Activated CD4-positive, CD25-positive, alpha-beta regulatory T cell treated with anti-CD3 and anti-CD28 coated beads, Interleukin-2, amount 50 U/mL, for 72 hours (primary cell): Measurements from ENCODE around the gene ATRAID.

Experiments
- DNase-seq: peaks from one replicate; pipeline ENCODE4 v3.0.0; 2021

The ATRAID gene

GRCh38 chr2:27255187-27255586, 43.3 kb downstream of the ATRAID start:
- DNase-seq = no peak

GRCh38 chr2:27255660-27256059, 43.8 kb downstream of the ATRAID start:
- DNase-seq = no peak

DNA sequence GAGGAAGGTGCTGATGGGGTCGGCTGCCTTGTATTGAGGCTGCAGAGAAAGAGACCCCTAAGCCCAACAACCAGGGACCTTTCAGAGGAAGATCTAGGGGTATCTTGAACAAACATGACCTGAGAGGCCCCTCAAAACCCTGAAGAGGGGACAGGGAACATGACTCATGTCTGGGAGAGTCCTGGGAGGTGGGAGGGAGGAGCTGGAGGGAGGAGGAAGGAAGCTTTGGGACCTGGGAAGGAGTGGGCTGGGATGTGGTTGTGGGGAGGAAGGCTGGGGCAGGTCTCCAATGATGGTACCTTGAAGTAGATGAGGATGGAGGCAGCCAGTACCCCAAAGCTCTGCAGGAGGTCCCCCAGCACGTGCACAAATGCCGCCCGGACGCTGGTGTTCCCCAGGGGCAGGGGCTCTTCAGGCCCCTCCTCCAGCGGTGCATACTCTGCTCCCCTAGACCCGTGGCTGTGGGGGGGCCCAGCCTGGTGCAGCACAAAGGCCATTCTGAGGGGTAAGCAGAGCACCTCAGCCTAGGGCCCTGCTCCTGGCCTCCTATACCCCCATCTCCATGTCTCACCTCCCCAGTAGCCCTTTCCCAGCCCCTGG, 45.1 kb downstream of the ATRAID start:
- no peak for DNase-seq

- no peak for DNase-seq
These were observed 46.2 kb downstream of the ATRAID start for GRCh38 chr2:27258051-27258450.

GRCh38 chr2:27261241-27261925, 49.5 kb downstream of the ATRAID start:
- no peak for DNase-seq

DNA sequence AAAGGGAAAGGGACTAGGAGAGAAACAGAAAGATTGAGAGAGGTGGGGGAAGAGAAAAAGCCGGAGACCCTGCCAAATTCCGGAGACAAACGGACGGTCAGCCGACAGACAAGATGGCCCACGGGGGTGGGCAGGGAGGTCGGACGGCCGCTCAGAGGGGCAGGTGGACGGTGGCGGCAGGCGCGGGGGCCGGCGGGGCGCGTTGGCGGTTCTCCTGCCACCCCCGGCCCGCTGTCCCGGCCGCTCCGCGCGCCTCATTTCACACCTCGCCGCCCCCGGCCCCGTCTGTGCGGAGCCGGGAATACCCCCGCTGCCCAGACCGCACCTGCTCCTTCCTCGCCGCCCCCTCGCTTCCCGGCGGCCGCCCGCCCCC, 50.1 kb downstream of the ATRAID start:
- DNase-seq = no peak

DNA sequence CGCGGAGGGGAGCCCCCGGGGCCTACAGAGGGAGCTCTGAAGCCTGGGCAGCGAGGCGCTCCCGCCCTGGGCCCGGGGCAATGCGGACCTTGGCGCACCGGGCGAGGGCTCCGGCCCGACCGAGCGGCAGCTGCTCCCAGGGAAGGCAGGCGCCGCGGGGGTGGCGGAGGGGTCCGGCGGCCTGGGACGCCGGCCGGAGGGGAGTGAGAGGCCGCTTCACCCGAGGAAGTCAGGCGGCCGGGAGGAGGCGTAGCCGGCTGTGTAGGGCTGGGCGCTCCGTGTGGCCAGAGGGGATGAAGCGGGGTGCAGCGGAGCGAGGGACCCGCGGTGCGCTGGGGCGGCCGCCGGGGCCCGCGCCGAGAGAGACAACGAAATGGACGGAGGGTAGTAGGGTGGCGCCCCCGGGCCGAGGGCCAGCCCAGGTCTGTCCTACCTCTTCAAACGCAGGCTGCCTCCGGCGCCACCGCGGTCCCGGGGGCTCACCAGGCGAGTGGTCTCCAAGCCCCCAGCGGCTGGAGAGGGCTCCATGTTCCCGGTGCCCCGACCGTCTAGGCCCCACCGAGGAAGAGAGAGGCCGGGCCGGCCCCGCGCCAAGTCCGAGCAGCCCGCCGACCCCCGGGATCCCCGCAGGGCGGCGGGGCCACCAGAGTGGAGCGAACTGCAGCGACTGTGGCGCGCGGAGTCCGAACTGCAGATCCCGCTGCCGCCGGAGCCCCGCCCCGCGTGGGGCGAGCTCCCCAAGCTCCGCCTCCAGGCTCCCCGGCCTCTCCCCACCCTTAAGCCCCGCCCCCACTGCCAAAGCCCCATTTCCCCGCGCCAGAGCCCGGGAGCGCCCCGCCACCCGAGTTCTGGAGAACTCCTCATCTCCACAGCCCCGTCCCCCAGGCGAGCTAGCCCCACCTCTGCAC, 50.8 kb downstream of the ATRAID start, which contains the start of gene SLC30A3:
TSS of gene SLC30A3 (minus strand) at position 669 of the 908 bp plus-strand sequence. CDS start at position 528, 141 bp downstream.
- DNase-seq = peak; percentile 53

DNA sequence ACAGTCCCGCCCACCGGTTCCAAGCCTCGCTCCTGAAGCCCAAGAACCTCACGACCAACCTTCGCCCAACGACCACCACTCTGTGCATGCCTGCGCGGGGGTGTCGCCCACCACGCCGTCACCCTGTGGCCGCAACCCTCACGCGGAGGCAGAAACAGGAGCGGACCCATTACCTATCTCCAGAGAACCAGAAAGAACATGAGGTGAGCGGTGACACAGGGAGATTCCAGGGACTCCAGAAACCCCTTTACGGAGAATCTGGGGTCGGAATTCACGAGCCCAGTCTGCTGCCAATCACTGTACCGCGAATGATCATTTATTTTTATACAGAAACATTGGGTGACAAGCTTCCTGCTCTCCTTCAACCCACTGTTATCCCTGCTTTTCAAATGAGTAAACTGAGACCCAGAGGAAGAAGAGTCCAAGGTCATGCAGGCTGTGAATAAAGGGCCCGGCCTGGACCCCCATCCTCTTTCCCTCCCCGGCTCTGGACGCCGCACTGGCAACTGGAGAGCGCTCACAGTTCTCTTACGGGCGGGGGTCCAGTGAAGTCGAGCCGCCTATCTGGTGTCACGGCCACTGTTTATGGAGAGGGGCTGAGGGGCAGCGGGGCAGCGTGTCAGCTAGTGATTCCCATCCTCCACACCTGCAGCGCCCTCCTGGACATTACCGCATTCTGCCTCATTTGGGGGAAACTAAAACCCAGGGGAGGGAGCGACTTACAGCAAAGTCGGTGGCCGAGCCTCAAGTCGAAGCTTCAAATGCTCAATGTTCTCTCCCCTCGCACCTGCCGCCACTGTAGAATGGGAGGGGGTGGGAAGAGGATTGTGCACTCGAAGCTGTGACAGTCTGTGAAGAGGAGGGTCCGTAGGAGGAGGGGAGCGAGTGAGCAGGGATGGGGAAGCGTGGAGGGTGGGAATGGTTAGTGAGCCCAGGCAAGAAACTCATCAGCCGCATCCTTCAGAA, 51.7 kb downstream of the ATRAID start:
- no peak for DNase-seq

- DNase-seq = no peak
These were observed 52.5 kb downstream of the ATRAID start for GRCh38 chr2:27264253-27264752.

DNA sequence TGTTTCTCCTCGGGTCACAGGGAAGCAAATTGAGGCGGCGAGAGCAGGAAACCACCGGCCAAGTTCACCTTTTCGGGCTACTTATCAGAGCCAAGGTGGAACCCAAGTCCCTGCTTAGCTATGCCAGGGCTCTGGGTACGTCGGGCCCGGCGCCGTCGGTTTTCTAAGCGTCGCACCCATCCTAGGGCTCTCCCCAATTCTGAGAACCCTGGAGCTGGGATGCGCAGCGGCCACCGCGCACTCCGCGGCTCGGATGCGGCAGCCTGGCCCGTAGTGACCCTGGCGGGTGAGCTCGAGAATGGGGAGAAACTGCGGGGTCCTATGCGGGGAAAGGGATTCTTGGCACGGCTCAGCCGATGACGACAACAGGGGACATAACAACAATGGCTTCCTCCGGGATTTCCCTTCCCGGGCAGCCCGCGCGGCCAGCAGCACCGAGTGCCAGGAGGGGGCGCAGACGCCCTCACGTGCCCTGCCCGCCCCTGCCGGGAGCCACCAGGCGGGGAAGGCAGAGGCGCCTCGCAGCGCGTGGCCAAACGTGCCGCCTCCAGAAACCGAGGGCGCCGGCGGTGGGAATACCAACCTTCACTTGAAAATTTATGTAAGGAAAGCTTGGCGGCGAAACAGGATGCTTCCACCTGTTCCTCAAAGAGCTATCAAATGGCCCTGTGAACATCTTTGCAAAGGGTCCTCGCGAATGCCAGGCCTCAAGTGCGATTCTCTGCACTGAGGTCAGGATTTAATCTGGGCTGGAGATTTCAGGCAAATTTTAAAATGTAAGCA, 53.1 kb downstream of the ATRAID start:
- DNase-seq = peak; percentile 53

- DNase-seq = no peak
These were observed 53.7 kb downstream of the ATRAID start for GRCh38 chr2:27265536-27265870.
